Measurements from ENCODE around the gene ERICH6.

The ERICH6 gene

GRCh38 chr3:150736903-150737832 is 33.4 kb upstream of the ERICH6 start:
- no peak for DNase-seq

DNA sequence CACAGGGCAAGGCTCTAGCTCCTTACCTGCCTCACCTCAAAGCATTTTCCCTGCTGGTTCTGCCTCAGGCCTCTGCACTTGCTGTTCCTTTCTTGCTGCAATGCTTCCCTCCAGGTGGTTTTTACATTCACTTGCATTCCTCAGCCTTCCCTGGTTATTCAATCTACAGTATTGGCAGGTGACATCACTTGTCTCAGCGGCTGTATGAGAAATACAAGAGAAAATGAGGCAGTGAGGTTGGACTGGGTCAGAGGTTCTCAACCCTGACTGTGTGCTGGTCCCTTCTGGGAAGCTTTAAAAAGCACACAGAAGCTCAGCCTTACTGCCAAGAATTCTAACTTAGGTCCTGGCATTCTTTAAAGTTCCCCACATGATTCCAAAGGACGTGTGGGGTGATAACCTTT is 32.6 kb upstream of the ERICH6 start:
- no peak for DNase-seq

GRCh38 chr3:150734795-150735119 is 31.0 kb upstream of the ERICH6 start:
- no peak for DNase-seq

DNA sequence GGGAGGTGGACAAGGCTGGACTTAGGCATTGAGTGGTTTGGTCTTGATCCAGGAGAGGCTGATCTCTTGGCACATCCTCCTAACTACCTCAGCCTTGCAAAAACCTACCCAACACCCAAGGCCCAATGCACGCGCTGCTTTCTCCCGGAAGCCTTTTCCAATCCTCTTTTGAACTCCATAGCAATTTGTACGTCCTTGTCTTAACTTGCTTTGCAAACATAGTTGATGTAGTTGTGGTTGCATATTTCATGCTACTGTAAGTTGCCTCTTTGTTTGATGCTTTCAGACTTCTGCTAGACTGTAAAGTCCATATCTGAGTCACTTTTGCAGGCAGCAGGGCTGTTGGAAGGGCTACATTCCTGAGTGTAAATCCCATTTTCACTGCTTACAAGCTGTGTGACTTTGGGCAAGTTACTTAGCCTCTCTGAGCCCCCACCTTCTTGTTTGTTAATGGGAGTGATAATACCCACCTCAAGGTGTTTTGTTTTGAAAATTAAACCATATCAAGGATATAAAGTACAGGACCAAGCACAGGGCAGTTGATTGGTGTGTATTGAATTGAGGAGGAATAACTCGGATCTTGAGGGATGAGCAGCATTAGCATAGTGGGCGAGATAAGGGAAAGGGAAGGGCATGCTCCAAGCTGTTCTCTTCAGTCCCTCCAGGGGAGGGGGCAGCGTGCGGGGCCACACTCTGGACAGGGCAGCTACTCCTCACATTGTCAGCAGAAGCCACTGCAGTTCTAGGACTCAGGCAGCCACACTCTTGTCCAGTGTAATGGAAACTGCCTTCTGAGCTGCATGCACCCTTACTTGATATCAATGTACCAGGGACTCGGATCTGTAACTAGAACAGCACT is 30.4 kb upstream of the ERICH6 start:
- no peak for DNase-seq

- no peak for DNase-seq
Measured at GRCh38 chr3:150733373-150733935, 29.7 kb upstream of the ERICH6 start.

- DNase-seq, result no peak
Measured at GRCh38 chr3:150729682-150730360, 26.1 kb upstream of the ERICH6 start.

DNA sequence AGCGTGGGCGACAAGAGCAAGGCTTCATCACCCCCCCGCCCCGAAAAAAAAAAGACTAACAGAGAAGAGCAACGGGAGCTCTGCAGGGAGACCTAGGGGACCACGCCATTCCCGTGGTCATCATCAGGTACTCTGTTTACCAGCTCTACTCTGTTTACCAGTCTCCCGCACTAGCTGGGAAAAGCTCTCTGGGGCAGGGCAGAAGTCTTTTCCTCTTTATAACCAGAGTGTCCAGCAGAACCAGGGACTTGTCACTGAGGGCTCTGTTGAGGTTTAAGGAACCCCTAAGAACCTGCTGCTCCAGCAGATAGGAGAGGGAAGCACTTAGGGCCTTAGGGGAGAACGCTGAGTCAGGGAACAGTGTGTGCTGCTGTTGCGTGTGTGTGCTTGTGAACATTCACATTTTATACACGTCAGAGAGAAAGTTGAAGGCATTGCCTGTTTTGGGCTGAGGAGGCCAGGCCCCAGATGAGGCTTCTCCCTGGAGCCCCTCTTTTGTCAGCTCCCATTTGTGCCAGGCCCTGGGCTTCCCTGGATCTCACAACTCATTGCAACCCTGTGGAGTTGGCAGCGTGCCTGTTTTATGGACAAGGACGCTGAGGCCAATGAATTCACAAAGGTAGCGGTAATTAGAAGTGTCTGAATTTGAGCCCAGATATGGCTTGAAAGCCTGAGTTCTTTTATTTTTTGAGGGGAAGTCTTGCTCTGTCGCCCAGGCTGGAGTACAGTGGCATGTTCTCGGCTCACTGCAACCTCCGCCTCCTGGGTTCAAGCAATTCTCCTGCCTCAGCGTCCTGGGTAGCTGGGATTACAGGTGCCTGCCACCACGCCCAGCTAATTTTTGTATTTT is 24.2 kb upstream of the ERICH6 start:
- no peak for DNase-seq

DNA sequence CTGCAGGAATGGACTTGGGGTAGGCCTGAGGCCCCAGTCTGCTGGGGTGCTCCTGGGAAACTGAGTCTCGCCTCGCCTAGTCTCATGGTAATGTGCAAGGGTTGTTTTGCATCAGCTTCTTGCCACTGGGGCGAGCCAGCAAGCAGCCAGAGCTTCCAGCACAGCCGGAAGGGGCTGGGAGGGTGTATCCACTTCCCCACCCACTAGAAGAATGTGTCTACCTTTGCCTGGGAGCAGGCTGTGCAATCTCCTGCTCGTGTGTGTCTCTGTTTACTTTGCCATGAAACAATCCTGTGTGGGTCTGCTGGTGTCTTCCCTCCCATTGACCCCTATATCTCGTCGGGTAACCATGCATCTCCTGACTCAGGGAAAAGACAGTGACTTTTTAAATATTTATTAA is 21.8 kb upstream of the ERICH6 start:
- DNase-seq, result no peak

GRCh38 chr3:150723946-150724345 is 20.2 kb upstream of the ERICH6 start:
- no peak for DNase-seq

DNA sequence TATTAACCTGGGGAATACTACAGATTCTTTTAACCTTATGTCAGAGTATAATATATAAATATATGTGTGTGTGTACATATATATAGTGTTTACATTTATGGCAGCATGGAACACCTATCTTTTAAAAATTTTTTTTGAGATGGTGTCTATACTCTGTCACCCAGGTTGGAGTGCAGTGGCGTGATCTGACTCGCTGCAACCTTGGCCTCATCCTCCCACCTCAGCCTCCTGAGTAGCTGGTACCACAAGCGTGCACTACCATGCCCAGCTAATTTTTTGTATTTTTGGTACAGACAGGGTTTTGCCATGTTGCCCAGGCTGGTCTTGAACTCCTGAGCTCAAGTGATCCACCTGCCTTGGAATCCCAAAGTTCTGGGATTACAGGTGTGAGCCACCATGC is 18.5 kb upstream of the ERICH6 start:
- no peak for DNase-seq

- peak in 1 of 2 donors; percentile 81 for DNase-seq
Measured at GRCh38 chr3:150721285-150722130, 17.8 kb upstream of the ERICH6 start.

DNA sequence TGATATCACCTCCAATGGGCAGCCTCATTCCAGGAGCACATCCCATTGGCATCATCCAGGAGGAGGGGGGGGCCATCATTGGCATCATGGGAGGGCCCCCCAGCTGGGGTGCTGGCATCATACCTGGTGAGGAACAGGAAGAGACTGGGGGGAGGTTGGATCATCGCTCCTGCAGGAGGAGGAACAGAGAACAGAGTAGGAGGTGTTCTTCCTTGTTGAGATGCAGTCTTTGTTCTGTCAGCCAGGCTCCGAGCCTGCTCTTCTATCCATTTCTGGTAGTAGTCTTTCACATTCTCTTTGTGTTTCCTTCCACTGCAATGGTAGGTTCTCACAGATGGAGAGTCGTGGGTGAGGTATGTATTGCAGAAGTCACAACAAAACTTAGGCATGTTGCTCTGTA is 16.7 kb upstream of the ERICH6 start:
- no peak for DNase-seq

DNA sequence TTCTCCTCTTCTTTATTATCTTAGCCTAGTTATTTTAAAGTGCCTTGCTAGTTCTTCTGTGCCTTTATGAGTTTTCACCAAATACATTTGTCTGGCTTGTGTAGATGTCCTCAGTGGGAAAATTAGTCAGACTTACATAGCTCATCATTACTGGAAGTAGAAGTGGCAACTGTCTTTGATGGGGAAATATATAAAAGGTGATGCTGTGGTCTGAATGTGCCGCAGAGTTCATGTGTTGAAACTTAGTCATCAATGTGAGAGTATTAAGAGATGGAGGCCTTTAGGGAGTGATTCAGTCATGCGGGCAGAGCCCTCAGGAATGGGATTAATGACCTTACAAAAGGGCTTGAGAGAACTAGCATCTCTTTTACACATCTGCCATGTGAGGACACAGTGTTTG is 6.4 kb upstream of the ERICH6 start:
- no peak for DNase-seq

DNA sequence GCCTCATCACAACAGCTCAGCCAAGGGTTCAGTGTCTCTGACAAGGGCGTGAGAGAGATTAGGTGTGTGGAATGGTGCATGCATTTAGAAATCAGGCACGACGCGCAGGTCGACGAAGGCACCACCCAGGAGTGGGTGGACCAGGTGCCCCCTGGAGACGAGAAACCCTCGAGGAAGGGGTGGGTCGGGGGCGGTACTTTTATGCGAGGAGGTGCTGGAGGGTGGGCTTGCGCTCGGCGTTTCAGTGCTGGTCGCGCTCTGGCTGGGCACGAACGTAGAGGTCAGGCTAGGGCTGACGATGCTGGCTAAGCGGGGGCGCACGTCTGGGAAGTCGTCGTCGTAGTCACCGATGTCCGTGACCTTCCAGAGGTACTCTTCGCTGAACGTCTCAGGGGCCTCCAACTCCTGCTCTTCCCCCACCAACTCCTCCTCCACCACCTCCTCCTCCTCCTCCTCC is 393 bp downstream of the ERICH6 start:
- DNase-seq, result peak in 1 of 2 donors; percentile 60

GRCh38 chr3:150699068-150699639 is 4.6 kb downstream of the ERICH6 start:
- no peak for DNase-seq

- no peak for DNase-seq
Measured at GRCh38 chr3:150697646-150698045, 6.1 kb downstream of the ERICH6 start.

GRCh38 chr3:150691414-150692040 is 12.2 kb downstream of the ERICH6 start:
- no peak for DNase-seq

- DNase-seq, result no peak
Measured at GRCh38 chr3:150687613-150688012, 16.1 kb downstream of the ERICH6 start.

GRCh38 chr3:150682824-150683223 is 20.9 kb downstream of the ERICH6 start:
- no peak for DNase-seq

GRCh38 chr3:150682279-150682678 is 21.4 kb downstream of the ERICH6 start:
- no peak for DNase-seq

Data from CD4-positive, alpha-beta T cell treated with Interleukin-4 for 1 hour (primary cell).